Transverse colon (tissue), 4 donors: ENCODE data around the gene OARD1.

Source experiments
- CTCF ChIP-seq, 5 experiments: fragments of 200-600 bp in 3 of 5; fragments of 450-650 bp in 2 of 5; sonication (generic) in 3 of 5; IDR thresholded peaks; 1 replicate in 2 of 5; 2 replicates in 3 of 5; pipeline ENCODE4 v1.5.1; 2016 to 2017; ENCODE audit warnings: antibody characterized with exemption in 5 of 5, inconsistent platforms in 3 of 5, mild to moderate bottlenecking in 2 of 5, moderate library complexity in 1 of 5
- POLR2AphosphoS5 ChIP-seq, 3 donors: sonication (generic); formaldehyde crosslinking; IDR thresholded peaks; one replicate each; pipeline ENCODE4 v1.6.1; 2016; ENCODE audit warnings: antibody characterized with exemption in 3 of 3

- TF ChIP-seq CTCF (IDR thresholded peaks at IDR 0.05) (no peak), POLR2AphosphoS5 (IDR thresholded peaks at IDR 0.05) (no peak)
These were observed 34.0 kb downstream of the OARD1 start for GRCh38 chr6:41038205-41038604.
